A549 (cell line): ENCODE data around the gene UNC5C. TPM values are rescaled to one million over a fixed set of nuclear protein-coding genes. Genes with fewer than 3 reads are reported as not detected.

Experiments
- ATAC-seq, 2 experiments: fragments of 200-7000 bp in 1 of 2; fragments of >200 bp in 1 of 2; cut with Nextera tagmentation in 1 of 2; cut with Tn5 transposase in 1 of 2; 3 replicates each; pipeline versions ENCODE4 v1.8.0 to v1.9.1; 2018 to 2020; ENCODE audit warnings: mild to moderate bottlenecking in 1 of 2, moderate library complexity in 1 of 2
- CTCF ChIA-PET: fragments of 300-600 bp; sonication (Branson Sonifier 250); formaldehyde crosslinking; extraction: SDS; loops from one replicate; lab custom pipeline; 2021; ENCODE audit warnings: antibody characterized with exemption, inconsistent platforms; lab: Yijun Ruan, JAX
- POLR2A ChIA-PET: fragments of 350-600 bp; formaldehyde crosslinking; extraction: SDS; loops from one replicate; lab custom pipeline; 2021; ENCODE audit warnings: antibody characterized with exemption, inconsistent platforms; lab: Yijun Ruan, JAX
- DNase-seq, 2 experiments: peaks; one replicate each; pipeline versions ENCODE4 v3.0.0 to v3.0.0-alpha.2; 2011 to 2016; ENCODE audit warnings: low read depth in 1 of 2, low spot score in 1 of 2
- FAIRE-seq: peaks from 2 replicates; lab custom pipeline; 2011; peaks lifted over from hg19 to GRCh38; lab: Jason Lieb, UNC
- H3K27ac ChIP-seq, 2 experiments: fragments of >200 bp; sonication (Bioruptor Twin); formaldehyde crosslinking; 3 replicates each; pipeline ENCODE4 v1.5.1; 2016 to 2017
- H3K4me1 ChIP-seq: fragments of >200 bp; sonication (Bioruptor Twin); formaldehyde crosslinking; 3 replicates; pipeline ENCODE4 v1.6.1; 2016
- H3K4me2 ChIP-seq: fragments of >200 bp; sonication (Bioruptor Twin); formaldehyde crosslinking; 3 replicates; pipeline ENCODE4 v1.6.1; 2016
- H3K4me3 ChIP-seq: fragments of >200 bp; sonication (Bioruptor Twin); formaldehyde crosslinking; 3 replicates; pipeline ENCODE4 v1.5.1; 2016
- H3K9me3 ChIP-seq: fragments of >200 bp; sonication (Bioruptor Twin); formaldehyde crosslinking; 3 replicates; pipeline ENCODE4 v1.6.1; 2016
- ATOH8 ChIP-seq: fragments of 250-450 bp; sonication (Bioruptor Pico); IDR thresholded peaks from 2 replicates; pipeline ENCODE4 v1.5.0; 2020; ENCODE audit warnings: low read depth, mild to moderate bottlenecking, moderate library complexity
- CHD2 ChIP-seq: fragments of 150-350 bp; IDR thresholded peaks from 2 replicates; pipeline ENCODE4 v1.6.1; 2014; ENCODE audit warnings: low read length; ENCODE audit not compliant: partially characterized antibody
- CTCF ChIP-seq: fragments of >200 bp; sonication (Bioruptor Twin); formaldehyde crosslinking; IDR thresholded peaks from 3 replicates; pipeline ENCODE4 v1.5.1; 2016
- ELK1 ChIP-seq: fragments of 150-350 bp; IDR thresholded peaks from 2 replicates; pipeline ENCODE4 v1.6.1; 2014; ENCODE audit warnings: low read depth, mild to moderate bottlenecking, low read length
- GATA3 ChIP-seq: IDR thresholded peaks from 2 replicates; pipeline ENCODE4 v1.6.1; 2012; ENCODE audit warnings: borderline replicate concordance
- HDAC2 ChIP-seq: fragments of 200-600 bp; sonication (generic); IDR thresholded peaks from 2 replicates; pipeline ENCODE4 v1.6.1; 2016
- HEYL ChIP-seq: fragments of 250-450 bp; sonication (Bioruptor Pico); IDR thresholded peaks from 2 replicates; pipeline ENCODE4 v1.8.0; 2021; ENCODE audit warnings: mild to moderate bottlenecking, moderate library complexity
- HOXA7 ChIP-seq: fragments of 250-450 bp; sonication (Bioruptor Pico); IDR thresholded peaks from 2 replicates; pipeline ENCODE4 v1.5.0; 2020; ENCODE audit warnings: mild to moderate bottlenecking, moderate library complexity
- HOXB5 ChIP-seq: fragments of 250-450 bp; sonication (Bioruptor Pico); IDR thresholded peaks from 2 replicates; pipeline ENCODE4 v1.5.0; 2020; ENCODE audit warnings: mild to moderate bottlenecking, moderate library complexity
- JUN ChIP-seq, 2 experiments: fragments of >200 bp; sonication (Bioruptor Twin); formaldehyde crosslinking; IDR thresholded peaks; 2 replicates in 1 of 2; 3 replicates in 1 of 2; pipeline ENCODE4 v1.6.1; 2016 to 2017
- KDM5A ChIP-seq: fragments of 200-600 bp; sonication (generic); IDR thresholded peaks from 2 replicates; pipeline ENCODE4 v1.6.1; 2016; ENCODE audit warnings: antibody characterized with exemption, mild to moderate bottlenecking
- MAFK ChIP-seq: fragments of 450-650 bp; IDR thresholded peaks from 2 replicates; pipeline ENCODE4 v1.6.1; 2014; ENCODE audit not compliant: partially characterized antibody
- MYC ChIP-seq: IDR thresholded peaks from 2 replicates; pipeline ENCODE4 v1.6.1; 2012; ENCODE audit warnings: mild to moderate bottlenecking, inconsistent platforms, low read length, improper control_type of control experiment, borderline replicate concordance
- NFE2L2 ChIP-seq: fragments of 150-350 bp; conservative IDR thresholded peaks from 2 replicates; pipeline ENCODE4 v1.6.1; 2014; ENCODE audit warnings: low read length
- NPAS2 ChIP-seq: fragments of 250-450 bp; sonication (Bioruptor Pico); IDR thresholded peaks from 2 replicates; pipeline ENCODE4 v1.8.0; 2022; ENCODE audit warnings: mild to moderate bottlenecking, moderate library complexity, borderline replicate concordance
- NR3C1 ChIP-seq: fragments of >200 bp; sonication (Bioruptor Twin); formaldehyde crosslinking; IDR thresholded peaks from 3 replicates; pipeline ENCODE4 v1.6.1; 2017
- POLR2AphosphoS2 ChIP-seq: conservative IDR thresholded peaks from 2 replicates; pipeline ENCODE4 v1.6.1; 2012; ENCODE audit warnings: low read length, improper control_type of control experiment, inconsistent platforms
- RAD21 ChIP-seq, 2 experiments: fragments of >200 bp in 1 of 2; sonication (Bioruptor Twin) in 1 of 2; formaldehyde crosslinking in 1 of 2; IDR thresholded peaks in 1 of 2; conservative IDR thresholded peaks in 1 of 2; 2 replicates in 1 of 2; 3 replicates in 1 of 2; pipeline ENCODE4 v1.6.1; 2012 to 2018; ENCODE audit warnings: inconsistent platforms in 1 of 2
- RCOR1 ChIP-seq: fragments of 150-350 bp; IDR thresholded peaks from 2 replicates; pipeline ENCODE4 v1.6.1; 2014; ENCODE audit warnings: antibody characterized with exemption, low read length, low read depth
- RNF2 ChIP-seq: fragments of 200-600 bp; sonication (generic); IDR thresholded peaks from 2 replicates; pipeline ENCODE4 v1.6.1; 2016; ENCODE audit warnings: low read depth, mild to moderate bottlenecking, antibody characterized with exemption, moderate library complexity, borderline replicate concordance
- TP53 ChIP-seq: fragments of 250-450 bp; sonication (Bioruptor Pico); IDR thresholded peaks from 2 replicates; pipeline ENCODE4 v1.5.0; 2021; ENCODE audit warnings: mild to moderate bottlenecking, moderate library complexity
- ZFP36 ChIP-seq: fragments of 450-650 bp; IDR thresholded peaks from 2 replicates; pipeline ENCODE4 v1.6.1; 2014; ENCODE audit warnings: borderline replicate concordance; ENCODE audit not compliant: partially characterized antibody
- WGBS: methylation state at CpG from one replicate; pipeline ENCODE4 v1.1.6; 2017; ENCODE audit errors: missing lambda C conversion rate; 5-methylcytosine and 5-hydroxymethylcytosine counted together
- polyA plus RNA-seq, 4 experiments: library from polyadenylated mRNA; depleted of rRNA in 3 of 4; stranded (reverse); fragments of >200 nt; fragmentation: RNase III in 1 of 4; extraction: RNeasy Plus Mini Kit Qiagen cat#74134 plus additional on column Dnase treatment in 1 of 4; gene quantifications; 2 replicates in 3 of 4; 3 replicates in 1 of 4; pipeline ENCODE4 v1.2.3, GENCODE V29; 2011 to 2017

UNC5C gene
- polyA plus RNA-seq, 2 of the 4 experiments (the other 2 are of a cell fraction) = 0.13 TPM; not detected in 1

- Histone ChIP-seq H3K4me1 (no peaks in the 10 kb centered on the region), H3K4me3 (no peak overlapping the region), H3K9me3 (no peaks in the 10 kb centered on the region), H3K27ac (no peak overlapping the region), H3K4me2 (no peak overlapping the region)
- no peak for FAIRE-seq
- TF ChIP-seq CHD2 (no peak), GATA3 (no peak), MYC (no peak), HEYL (no peak), NPAS2 (CRISPR knock-in tag) (no peak)
- ATAC-seq = peak in 1 of 2 experiments; percentile 54; a peak in 1 of 6 replicates
- WGBS = 20% methylated on average over 4 of the region's 4 CpGs
- no peak for DNase-seq
- CTCF ChIA-PET = no interaction called here
- POLR2A ChIA-PET = no interaction called here
Observed at GRCh38 chr4:95556207-95556859, 7.6 kb upstream of the UNC5C start.

GRCh38 chr4:95552942-95553550, 4.3 kb upstream of the UNC5C start:
- Histone ChIP-seq H3K4me1 (0 out of 3 replicates have a peak, but pooled peaks cover 6% of the 10 kb centered on the region), H3K27ac (no peak overlapping the region), H3K4me3 (no peak overlapping the region), H3K4me2 (no peak overlapping the region), H3K9me3 (no peaks in the 10 kb centered on the region)
- ATAC-seq (no peak), FAIRE-seq (no peak), DNase-seq (no peak)
- CTCF ChIA-PET = interaction anchor here (0.6 kb wide), 1 partner anchor 399 kb away, joined by 4 read pairs; no protein-coding TSS in a partner anchor
- 15% methylated on average over 4 of the region's 4 CpGs for WGBS
- TF ChIP-seq NR3C1 (no peak), CHD2 (no peak), CTCF (no peak), POLR2AphosphoS2 (no peak), ATOH8 (CRISPR knock-in tag) (no peak), ZFP36 (no peak), TP53 (no peak), HOXA7 (CRISPR knock-in tag) (no peak)
- POLR2A ChIA-PET = no interaction called here

GRCh38 chr4:95551653-95552052, 2.9 kb upstream of the UNC5C start:
- H3K27ac ChIP-seq = no peak overlapping the region
- no peak for ATAC-seq
- no peak for FAIRE-seq
- 19% methylated on average over 2 of the region's 2 CpGs for WGBS
- POLR2A ChIA-PET = no interaction called here
- no peak overlapping the region for H3K4me3 ChIP-seq
- TF ChIP-seq NFE2L2 (no peak), KDM5A (no peak)
- H3K9me3 ChIP-seq = no peaks in the 10 kb centered on the region
- DNase-seq = no peak
- H3K4me2 ChIP-seq = no peak overlapping the region
- CTCF ChIA-PET = no interaction called here
- H3K4me1 ChIP-seq = 0 out of 3 replicates have a peak, but pooled peaks cover 6% of the 10 kb centered on the region

GRCh38 chr4:95550115-95550987, 1.6 kb upstream of the UNC5C start:
- no peaks in the 10 kb centered on the region for H3K9me3 ChIP-seq
- H3K4me2 ChIP-seq = peak overlapping the region; percentile 99
- 0 out of 3 replicates have a peak, but pooled peaks cover 6% of the 10 kb centered on the region for H3K4me1 ChIP-seq
- peak overlapping the region; percentile 48 for H3K4me3 ChIP-seq
- no peak for FAIRE-seq
- no peak for ATAC-seq
- no peak overlapping the region for H3K27ac ChIP-seq
- DNase-seq = no peak
- POLR2A ChIA-PET = no interaction called here
- CTCF ChIA-PET = no interaction called here
- WGBS = 49% methylated on average over 6 of the region's 6 CpGs
- no peak for TF ChIP-seq HOXB5
- no peak for TF ChIP-seq RAD21 (conservative IDR thresholded peaks at IDR 0.05 in 1 of 2, IDR thresholded peaks at IDR 0.05 in 1 of 2)
- no peak for TF ChIP-seq CHD2
- no peak for TF ChIP-seq MAFK
- no peak for TF ChIP-seq HEYL
- TF ChIP-seq RNF2 = no peak
- TF ChIP-seq POLR2AphosphoS2 = no peak
- no peak for TF ChIP-seq ATOH8 (CRISPR knock-in tag)
- TF ChIP-seq ELK1 = no peak
- no peak for TF ChIP-seq JUN (IDR thresholded peaks at IDR 0.05)
- TF ChIP-seq RCOR1 = no peak
- no peak for TF ChIP-seq MYC
- no peak for TF ChIP-seq NR3C1
- TF ChIP-seq HDAC2 = no peak
